Fibroblast of villous mesenchyme (primary cell): Measurements from ENCODE around the gene HMCN1. TPM values are rescaled to one million over a fixed set of nuclear protein-coding genes. Genes with fewer than 3 reads are reported as not detected.
A peak's percentile ranks its signal among the peaks of the same experiment; 100 is the strongest.

Source experiments
- DNase-seq: peaks from one replicate; pipeline ENCODE4 v3.0.0-alpha.2; 2010; ENCODE audit warnings: low read depth
- H3K4me3 ChIP-seq: 2 replicates; pipeline ENCODE4 v1.5.1; 2011; ENCODE audit warnings: low read depth, mild to moderate bottlenecking, low read length
- total RNA-seq: library from RNA; depleted of rRNA; stranded (reverse); fragments of >200 nt; gene quantifications from 2 replicates; pipeline ENCODE4 v1.2.3, GENCODE V29; 2012
- TF ChIP-seq, protein P1 (sequence below): IDR thresholded peaks from 2 replicates; pipeline ENCODE4 v1.5.1; 2012; ENCODE audit warnings: low read depth, mild to moderate bottlenecking, low read length; ENCODE audit not compliant: insufficient read depth

The HMCN1 gene
- total RNA-seq, 1 donor = 5.2 TPM

DNA sequence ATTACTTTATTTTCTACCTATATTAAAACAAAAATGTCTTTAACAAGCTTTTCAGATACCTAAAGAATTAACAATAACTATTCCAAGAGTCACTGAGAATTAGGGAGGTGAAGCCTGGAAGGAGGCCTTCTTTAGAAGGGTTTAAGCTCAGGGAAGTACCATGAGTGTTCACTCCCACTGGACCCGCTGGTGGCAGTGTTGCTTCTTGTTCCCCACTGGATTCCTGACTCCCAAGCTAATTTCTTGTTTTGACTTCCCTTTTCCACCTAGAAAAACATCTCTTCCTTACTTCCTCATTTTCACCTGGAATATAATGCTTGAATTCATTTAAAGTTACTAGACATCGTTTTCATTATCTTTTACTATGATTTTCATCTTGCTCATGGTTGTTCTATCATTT lies 264.2 kb downstream of the HMCN1 start:
- no peak for DNase-seq
- TF ChIP-seq, protein P1, sequence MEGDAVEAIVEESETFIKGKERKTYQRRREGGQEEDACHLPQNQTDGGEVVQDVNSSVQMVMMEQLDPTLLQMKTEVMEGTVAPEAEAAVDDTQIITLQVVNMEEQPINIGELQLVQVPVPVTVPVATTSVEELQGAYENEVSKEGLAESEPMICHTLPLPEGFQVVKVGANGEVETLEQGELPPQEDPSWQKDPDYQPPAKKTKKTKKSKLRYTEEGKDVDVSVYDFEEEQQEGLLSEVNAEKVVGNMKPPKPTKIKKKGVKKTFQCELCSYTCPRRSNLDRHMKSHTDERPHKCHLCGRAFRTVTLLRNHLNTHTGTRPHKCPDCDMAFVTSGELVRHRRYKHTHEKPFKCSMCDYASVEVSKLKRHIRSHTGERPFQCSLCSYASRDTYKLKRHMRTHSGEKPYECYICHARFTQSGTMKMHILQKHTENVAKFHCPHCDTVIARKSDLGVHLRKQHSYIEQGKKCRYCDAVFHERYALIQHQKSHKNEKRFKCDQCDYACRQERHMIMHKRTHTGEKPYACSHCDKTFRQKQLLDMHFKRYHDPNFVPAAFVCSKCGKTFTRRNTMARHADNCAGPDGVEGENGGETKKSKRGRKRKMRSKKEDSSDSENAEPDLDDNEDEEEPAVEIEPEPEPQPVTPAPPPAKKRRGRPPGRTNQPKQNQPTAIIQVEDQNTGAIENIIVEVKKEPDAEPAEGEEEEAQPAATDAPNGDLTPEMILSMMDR = no peak
- no peak overlapping the region for H3K4me3 ChIP-seq

DNA sequence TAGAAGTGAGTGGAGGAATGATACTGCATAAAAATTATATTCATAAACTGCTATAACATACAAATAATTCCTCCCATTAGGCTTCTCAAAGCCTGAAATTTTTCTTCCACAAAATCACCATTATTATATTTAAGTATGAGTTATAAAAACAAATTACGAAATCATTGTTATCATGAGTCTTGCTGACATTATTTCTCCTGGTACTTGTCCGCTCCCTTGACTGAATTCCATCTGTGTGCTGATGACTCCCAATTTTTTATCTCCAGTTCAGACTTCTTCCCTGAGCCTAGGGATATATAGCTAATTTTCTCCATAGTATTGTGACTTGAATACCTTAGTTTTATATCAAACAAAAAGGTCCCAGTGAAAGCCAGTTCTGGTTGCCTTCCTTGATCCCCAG lies 268.2 kb downstream of the HMCN1 start:
- H3K4me3 ChIP-seq = no peak overlapping the region
- no peak for DNase-seq
- TF ChIP-seq, protein P1 = no peak

DNA sequence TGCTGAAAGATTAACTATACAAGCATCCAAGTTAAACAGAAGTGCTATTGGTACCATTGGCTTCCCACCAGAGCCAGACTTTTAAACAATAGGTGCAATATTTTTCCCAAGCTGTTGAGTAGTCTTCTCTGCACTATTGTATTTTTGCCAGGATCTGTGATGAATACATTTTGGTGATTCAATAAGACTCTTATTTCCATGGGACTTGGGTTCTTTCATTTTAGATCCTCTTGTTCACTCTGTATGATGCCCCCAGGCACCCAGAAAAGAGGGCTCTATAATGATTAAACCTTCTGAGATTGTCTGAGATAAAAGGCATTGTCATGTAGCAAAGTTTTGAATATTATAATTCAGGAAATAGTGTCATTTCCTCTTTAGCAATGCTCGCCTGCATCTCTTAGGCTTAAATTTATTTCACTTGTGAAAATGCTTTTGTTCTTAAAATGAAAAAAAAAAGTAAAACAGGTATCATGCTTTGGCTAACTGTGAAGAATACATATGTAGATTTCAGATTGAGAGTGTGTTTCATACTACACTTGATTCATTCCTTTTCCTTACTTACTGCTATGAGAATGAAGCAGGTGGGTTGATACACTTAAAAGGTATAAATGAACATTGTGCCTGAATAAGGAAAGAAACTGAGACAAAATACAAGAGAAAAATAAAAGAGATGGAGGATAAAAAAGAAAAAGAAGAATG lies 275.0 kb downstream of the HMCN1 start:
- peak; percentile 3 for DNase-seq
- TF ChIP-seq, protein P1 = no peak
- no peak overlapping the region for H3K4me3 ChIP-seq

DNA sequence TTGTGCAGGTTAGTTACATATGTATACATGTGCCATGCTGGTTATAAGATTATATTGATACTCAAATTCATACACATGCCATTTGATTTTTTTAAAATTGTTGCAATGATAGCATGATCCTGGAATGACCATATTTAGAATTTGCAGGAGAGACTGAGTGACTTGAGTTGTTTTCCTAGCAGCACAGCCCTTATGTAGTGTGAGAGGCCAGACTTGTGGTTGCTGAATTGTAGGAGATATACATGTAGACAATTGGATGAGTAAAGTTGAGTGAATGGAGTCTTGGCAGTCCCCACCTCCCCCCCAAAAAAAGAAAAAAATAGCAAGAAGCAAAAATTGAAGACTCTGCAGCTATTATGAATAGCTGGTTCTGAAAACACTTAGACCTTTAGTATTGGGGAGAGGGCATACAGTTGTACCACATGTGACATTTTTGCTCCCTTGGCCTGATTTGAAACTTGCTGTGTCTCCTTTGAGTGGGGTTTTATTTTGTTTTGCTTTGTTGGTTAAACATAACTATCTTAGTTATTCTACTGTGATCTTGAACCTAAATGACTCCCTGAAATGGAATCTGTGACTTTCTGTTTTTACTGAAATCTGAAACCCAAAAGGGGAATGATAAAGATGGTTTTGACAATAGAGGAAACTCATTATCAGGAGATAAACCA lies 280.3 kb downstream of the HMCN1 start:
- peak; percentile 3 for DNase-seq
- no peak overlapping the region for H3K4me3 ChIP-seq
- TF ChIP-seq, protein P1 = no peak

DNA sequence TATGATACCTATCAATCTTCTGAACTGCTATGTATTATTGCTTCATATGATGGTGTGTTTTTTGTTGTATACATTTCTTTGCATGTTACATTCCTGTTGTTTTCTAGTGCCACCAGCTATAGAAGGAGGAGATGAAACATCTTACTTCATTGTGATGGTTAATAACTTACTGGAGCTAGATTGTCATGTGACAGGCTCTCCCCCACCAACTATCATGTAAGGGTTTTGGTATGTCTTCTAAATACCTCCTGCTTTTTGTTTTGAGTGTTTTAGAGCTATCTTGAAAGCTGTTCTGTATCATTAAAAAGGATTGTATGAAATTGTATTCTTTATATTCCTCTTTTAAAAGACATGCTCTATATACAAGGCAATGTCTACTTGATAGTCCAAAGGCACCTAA lies 282.7 kb downstream of the HMCN1 start:
- DNase-seq = no peak
- TF ChIP-seq, protein P1 = no peak
- no peak overlapping the region for H3K4me3 ChIP-seq

DNA sequence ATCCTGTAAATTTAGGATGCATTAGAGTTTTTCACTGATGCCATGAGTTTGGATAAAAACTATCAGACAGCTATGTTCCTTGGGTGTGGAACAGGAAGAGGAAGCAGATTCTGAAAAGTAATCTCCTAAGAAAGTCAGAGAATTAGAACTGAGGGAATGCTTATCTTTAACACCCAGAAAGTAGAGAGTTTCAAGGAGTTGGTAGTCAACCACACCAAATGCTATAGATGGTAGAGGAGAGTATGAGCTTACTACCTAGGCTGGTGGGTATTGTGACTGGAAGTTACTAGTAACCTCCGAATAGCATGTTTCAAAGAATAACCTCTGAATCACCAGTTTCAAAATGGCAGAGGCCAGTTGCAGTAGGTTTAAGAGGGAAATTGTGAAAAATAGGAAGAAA lies 288.0 kb downstream of the HMCN1 start:
- DNase-seq = no peak
- TF ChIP-seq, protein P1 = no peak
- H3K4me3 ChIP-seq = no peak overlapping the region
